K562 (cell line): ENCODE data around the gene TTYH2. TPM values are rescaled to one million over a fixed set of nuclear protein-coding genes. Genes with fewer than 3 reads are reported as not detected.

Experiments
- ATAC-seq: fragments of 200-7000 bp; cut with Tn5 transposase; 3 replicates; pipeline ENCODE4 v1.9.1; 2020; ENCODE audit warnings: moderate library complexity
- BruUV-seq: library from RNA; stranded (reverse); fragments of 400-500 nt; replicated peaks from 2 replicates; lab custom pipeline; 2021; lab: Mats Ljungman, UMichigan
- CTCF ChIA-PET: fragments of 300-600 bp; formaldehyde crosslinking; extraction: SDS; loops from one replicate; lab custom pipeline; 2021; ENCODE audit warnings: low intra/inter-chr PET ratio; lab: Yijun Ruan, JAX
- POLR2A ChIA-PET: fragments of 300-600, 350-650 bp; sonication (Branson Sonifier 250); formaldehyde crosslinking; extraction: SDS; loops from one replicate; lab custom pipeline; 2021; ENCODE audit warnings: antibody characterized with exemption, inconsistent platforms; lab: Yijun Ruan, JAX
- DNase-seq, 4 experiments: peaks; one replicate each; pipeline versions ENCODE4 v3.0.0 to v3.0.0-alpha.2; 2011 to 2018; ENCODE audit warnings: low spot score in 3 of 4, mixed read lengths in 3 of 4; ENCODE audit errors: extremely low read depth in 1 of 4
- FAIRE-seq: peaks from 2 replicates; lab custom pipeline; 2011; peaks lifted over from hg19 to GRCh38; lab: Jason Lieb, UNC
- H2AFZ ChIP-seq: 2 replicates; pipeline ENCODE4 v1.6.0; 2011; ENCODE audit warnings: low read depth, low read length, control low read depth, inconsistent platforms
- H3K27ac ChIP-seq: fragments of 200-600 bp; 3 replicates; pipeline ENCODE4 v1.8.0; 2011; ENCODE audit warnings: low read depth, mild to moderate bottlenecking, control low read depth, inconsistent platforms, low read length, moderate library complexity, mixed read lengths; ENCODE audit errors: extremely low read depth
- H3K27me3 ChIP-seq, 2 experiments: fragments of 300-600 bp in 1 of 2; 2 replicates in 1 of 2; 3 replicates in 1 of 2; pipeline versions ENCODE4 v1.6.0 to v1.8.0; 2011; ENCODE audit warnings: inconsistent platforms in 2 of 2, low read length in 2 of 2, mild to moderate bottlenecking in 1 of 2, mixed read lengths in 1 of 2, moderate library complexity in 1 of 2; ENCODE audit not compliant: control insufficient read depth in 2 of 2, insufficient read depth in 2 of 2
- H3K36me3 ChIP-seq: fragments of 300-600 bp; 3 replicates; pipeline ENCODE4 v1.8.0; 2011; ENCODE audit warnings: mild to moderate bottlenecking, low read length, inconsistent platforms; ENCODE audit not compliant: control insufficient read depth, insufficient read depth
- H3K4me1 ChIP-seq, 2 experiments: fragments of 200-600 bp in 1 of 2; replicated peaks in 1 of 2; 2 replicates in 1 of 2; 3 replicates in 1 of 2; pipeline versions ENCODE4 v1.5.1 to v1.8.0; 2011; ENCODE audit warnings: inconsistent platforms in 2 of 2, low read length in 2 of 2, mild to moderate bottlenecking in 1 of 2, mixed read lengths in 1 of 2, moderate library complexity in 1 of 2; ENCODE audit not compliant: control insufficient read depth in 2 of 2, insufficient read depth in 2 of 2
- H3K4me2 ChIP-seq: 2 replicates; pipeline ENCODE4 v1.6.1; 2011; ENCODE audit warnings: low read length, control low read depth, inconsistent platforms, mixed read lengths; ENCODE audit not compliant: insufficient read depth
- H3K4me3 ChIP-seq: fragments of 200-600 bp; sonication (generic), shearing (Covaris generic); 2 replicates; pipeline ENCODE4 v1.5.1; 2016; ENCODE audit warnings: control low read depth, inconsistent platforms
- H3K79me2 ChIP-seq: fragments of 200-600 bp; 3 replicates; pipeline ENCODE4 v1.8.0; 2011; ENCODE audit warnings: low read length, inconsistent platforms; ENCODE audit not compliant: control insufficient read depth, insufficient read depth
- H3K9ac ChIP-seq, 2 experiments: 2 replicates each; pipeline versions ENCODE4 v1.6.0 to v1.6.1; 2011; ENCODE audit warnings: low read depth in 2 of 2, low read length in 2 of 2, control low read depth in 1 of 2, inconsistent platforms in 1 of 2, mild to moderate bottlenecking in 1 of 2, mixed read lengths in 1 of 2; ENCODE audit not compliant: insufficient read depth in 1 of 2
- H3K9me1 ChIP-seq: one replicate; pipeline ENCODE4 v1.6.0; 2011; ENCODE audit warnings: inconsistent platforms, mild to moderate bottlenecking, low read length, moderate library complexity; ENCODE audit not compliant: control insufficient read depth, insufficient read depth
- H3K9me3 ChIP-seq: replicated peaks from 2 replicates; pipeline ENCODE4 v1.5.1; 2011; ENCODE audit warnings: low read depth, low read length, inconsistent platforms; ENCODE audit not compliant: control insufficient read depth, insufficient read depth
- H4K20me1 ChIP-seq: replicated peaks from 2 replicates; pipeline ENCODE4 v1.6.1; 2011; ENCODE audit warnings: low read length, inconsistent platforms, mixed read lengths; ENCODE audit not compliant: control insufficient read depth, insufficient read depth
- DIDO1 ChIP-seq: fragments of 450-650 bp; IDR thresholded peaks from 2 replicates; pipeline ENCODE4 v1.6.1; 2016; ENCODE audit warnings: low read depth, missing biosample characterization, missing genetic modification characterization
- KDM1A ChIP-seq, 2 experiments: fragments of 450-650 bp; IDR thresholded peaks; 2 replicates each; pipeline ENCODE4 v1.6.1; 2016; ENCODE audit warnings: mild to moderate bottlenecking in 2 of 2
- WGBS: fragments of 100-300 bp; shearing (Covaris generic); methylation state at CpG from one replicate; pipeline ENCODE4 v1.1.6; 2016; ENCODE audit warnings: low coverage, mixed read lengths; ENCODE audit not compliant: insufficient coverage; ENCODE audit errors: missing lambda C conversion rate; 5-methylcytosine and 5-hydroxymethylcytosine counted together
- in situ Hi-C: fragments of 300-500 bp; cut with MboI; formaldehyde crosslinking; loops from 4 replicates; pipeline ENCODE4 v1.15.0; 2018; ENCODE audit warnings: inconsistent platforms, mixed read lengths
- intact Hi-C: fragments of 100-400 bp; cut with micrococcal nuclease; formaldehyde crosslinking; loops from 2 replicates; pipeline ENCODE4 v1.14.2; 2022
- polyA plus RNA-seq, 8 experiments: library from polyadenylated mRNA; depleted of rRNA in 4 of 8; stranded (reverse) in 5 of 8; unstranded in 3 of 8; fragments of >200 nt; fragmentation: Nextera tagmentation in 2 of 8; fragmentation: Illumina TruSeq in 1 of 8; extraction: Ambion mirVana in 2 of 8; extraction: Trizol in 1 of 8; gene quantifications; 2 replicates each; pipeline versions ENCODE4 v1.2.1 to v1.2.3, GENCODE V29; 2011 to 2014; ENCODE audit warnings: inconsistent platforms in 1 of 8, missing spikeins in 1 of 8
- total RNA-seq, 7 experiments: library from RNA; depleted of rRNA in 6 of 7; stranded (reverse); fragments of >200 nt in 6 of 7; fragmentation: Illumina TruSeq in 2 of 7; extraction: Trizol in 2 of 7; gene quantifications; 2 replicates each; pipeline versions ENCODE4 v1.2.1 to v1.2.3, GENCODE V29; 2011 to 2021; ENCODE audit warnings: low replicate concordance in 1 of 7
- TF ChIP-seq, protein P1 (sequence below): sonication (generic); formaldehyde crosslinking; IDR thresholded peaks from 2 replicates; pipeline ENCODE4 v1.9.0; 2022; ENCODE audit warnings: mild to moderate bottlenecking, missing genetic modification reagents
- TF ChIP-seq, protein P2 (sequence below), 2 experiments: fragments of 450-650 bp; IDR thresholded peaks; 2 replicates each; pipeline ENCODE4 v1.6.1; 2018; ENCODE audit warnings: mild to moderate bottlenecking in 2 of 2, low read depth in 1 of 2; ENCODE audit not compliant: partially characterized antibody in 2 of 2

Gene TTYH2
- total and polyA plus RNA-seq, 9 of the 15 experiments (the other 6 are each of a cell fraction or from before 2014, with no cell fraction given) = 0.03 to 2.0 (median 0.91) TPM

DNA sequence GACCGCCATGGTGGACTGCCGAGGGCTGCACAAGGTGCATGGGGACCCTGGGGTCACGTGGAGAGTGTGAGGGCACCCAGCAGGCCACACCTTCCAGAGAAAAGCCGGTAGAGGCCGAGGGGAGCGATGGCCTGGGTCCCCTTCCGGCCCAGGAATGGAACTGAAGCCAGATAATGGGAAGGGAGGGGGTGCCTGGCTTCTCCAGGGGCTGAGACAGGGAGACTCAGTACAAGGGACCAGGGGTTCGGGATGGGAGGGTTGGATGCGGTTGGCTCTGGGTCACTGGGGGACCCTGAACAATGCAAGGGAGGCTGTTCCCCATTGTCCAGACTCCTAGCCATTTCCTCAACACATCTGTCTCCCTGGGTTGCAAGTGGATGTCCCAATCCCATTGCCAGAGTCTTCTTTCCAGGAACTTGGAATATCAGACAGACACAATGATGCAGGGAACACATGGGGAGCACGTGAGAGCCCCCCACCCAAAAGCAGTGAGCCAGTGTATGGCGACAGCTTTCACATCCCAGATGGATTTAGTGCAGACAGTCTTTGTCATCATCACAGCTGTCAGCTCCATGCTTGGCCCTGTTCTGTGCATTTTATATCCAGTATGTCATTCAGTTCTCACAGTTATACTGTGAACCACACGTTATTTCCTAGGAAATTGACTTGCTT is 37.1 kb downstream of the TTYH2 start:
- no TSS peak for BruUV-seq
- intact Hi-C loops = no loop called here
- ChIA-PET POLR2A (interaction anchor here (0.6 to 2.2 kb wide), 2 partner anchors 8 to 40 kb away, joined by 3 to 7 read pairs; no protein-coding TSS in a partner anchor), CTCF (no interaction called here)
- WGBS = 16% methylated on average over 12 of the region's 12 CpGs
- Histone ChIP-seq H3K79me2 (no peaks in the 10 kb centered on the region), H3K4me1 (peaks cover 0 to 24% of the 10 kb centered on the region in 2 experiments; a peak in 2 of 5 replicates), H3K27ac (no peak overlapping the region), H3K36me3 (no peaks in the 10 kb centered on the region), H3K9ac (peak overlapping the region in 1 of 2 experiments; percentile 68; a peak in 2 of 4 replicates), H3K4me3 (no peak overlapping the region), H3K27me3 (peaks cover 0 to 42% of the 10 kb centered on the region in 2 experiments; a peak in 3 of 5 replicates)
- no peak for FAIRE-seq
- no peak for DNase-seq
- no peak for ATAC-seq
- TF ChIP-seq, protein P1, sequence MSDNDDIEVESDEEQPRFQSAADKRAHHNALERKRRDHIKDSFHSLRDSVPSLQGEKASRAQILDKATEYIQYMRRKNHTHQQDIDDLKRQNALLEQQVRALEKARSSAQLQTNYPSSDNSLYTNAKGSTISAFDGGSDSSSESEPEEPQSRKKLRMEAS (CRISPR knock-in tag) = no peak
- TF ChIP-seq, protein P2, sequence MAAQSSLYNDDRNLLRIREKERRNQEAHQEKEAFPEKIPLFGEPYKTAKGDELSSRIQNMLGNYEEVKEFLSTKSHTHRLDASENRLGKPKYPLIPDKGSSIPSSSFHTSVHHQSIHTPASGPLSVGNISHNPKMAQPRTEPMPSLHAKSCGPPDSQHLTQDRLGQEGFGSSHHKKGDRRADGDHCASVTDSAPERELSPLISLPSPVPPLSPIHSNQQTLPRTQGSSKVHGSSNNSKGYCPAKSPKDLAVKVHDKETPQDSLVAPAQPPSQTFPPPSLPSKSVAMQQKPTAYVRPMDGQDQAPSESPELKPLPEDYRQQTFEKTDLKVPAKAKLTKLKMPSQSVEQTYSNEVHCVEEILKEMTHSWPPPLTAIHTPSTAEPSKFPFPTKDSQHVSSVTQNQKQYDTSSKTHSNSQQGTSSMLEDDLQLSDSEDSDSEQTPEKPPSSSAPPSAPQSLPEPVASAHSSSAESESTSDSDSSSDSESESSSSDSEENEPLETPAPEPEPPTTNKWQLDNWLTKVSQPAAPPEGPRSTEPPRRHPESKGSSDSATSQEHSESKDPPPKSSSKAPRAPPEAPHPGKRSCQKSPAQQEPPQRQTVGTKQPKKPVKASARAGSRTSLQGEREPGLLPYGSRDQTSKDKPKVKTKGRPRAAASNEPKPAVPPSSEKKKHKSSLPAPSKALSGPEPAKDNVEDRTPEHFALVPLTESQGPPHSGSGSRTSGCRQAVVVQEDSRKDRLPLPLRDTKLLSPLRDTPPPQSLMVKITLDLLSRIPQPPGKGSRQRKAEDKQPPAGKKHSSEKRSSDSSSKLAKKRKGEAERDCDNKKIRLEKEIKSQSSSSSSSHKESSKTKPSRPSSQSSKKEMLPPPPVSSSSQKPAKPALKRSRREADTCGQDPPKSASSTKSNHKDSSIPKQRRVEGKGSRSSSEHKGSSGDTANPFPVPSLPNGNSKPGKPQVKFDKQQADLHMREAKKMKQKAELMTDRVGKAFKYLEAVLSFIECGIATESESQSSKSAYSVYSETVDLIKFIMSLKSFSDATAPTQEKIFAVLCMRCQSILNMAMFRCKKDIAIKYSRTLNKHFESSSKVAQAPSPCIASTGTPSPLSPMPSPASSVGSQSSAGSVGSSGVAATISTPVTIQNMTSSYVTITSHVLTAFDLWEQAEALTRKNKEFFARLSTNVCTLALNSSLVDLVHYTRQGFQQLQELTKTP (IDR thresholded peaks at IDR 0.05; ENCODE audit: low read depth in 1 of 2, partially characterized antibody in 2 of 2) = no peak
- no peak for TF ChIP-seq KDM1A (IDR thresholded peaks at IDR 0.05)
- no peak for TF ChIP-seq DIDO1 (tag)
- TF ChIP-seq, all 486 proteins: peak for 0
- Histone ChIP-seq H2AFZ (no peak overlapping the region), H3K9me3 (no peaks in the 10 kb centered on the region), H4K20me1 (no peaks in the 10 kb centered on the region), H3K4me2 (no peak overlapping the region), H3K9me1 (no peaks in the 10 kb centered on the region)
- in situ Hi-C loops = no loop called here
